CD4-positive, alpha-beta T cell treated with Interleukin-4 for 4 hours (primary cell): ENCODE measurements around the gene TSEN34.

Experiments used
- DNase-seq: peaks from one replicate; pipeline ENCODE4 v3.0.0-alpha.2; 2020

TSEN34 gene

DNA sequence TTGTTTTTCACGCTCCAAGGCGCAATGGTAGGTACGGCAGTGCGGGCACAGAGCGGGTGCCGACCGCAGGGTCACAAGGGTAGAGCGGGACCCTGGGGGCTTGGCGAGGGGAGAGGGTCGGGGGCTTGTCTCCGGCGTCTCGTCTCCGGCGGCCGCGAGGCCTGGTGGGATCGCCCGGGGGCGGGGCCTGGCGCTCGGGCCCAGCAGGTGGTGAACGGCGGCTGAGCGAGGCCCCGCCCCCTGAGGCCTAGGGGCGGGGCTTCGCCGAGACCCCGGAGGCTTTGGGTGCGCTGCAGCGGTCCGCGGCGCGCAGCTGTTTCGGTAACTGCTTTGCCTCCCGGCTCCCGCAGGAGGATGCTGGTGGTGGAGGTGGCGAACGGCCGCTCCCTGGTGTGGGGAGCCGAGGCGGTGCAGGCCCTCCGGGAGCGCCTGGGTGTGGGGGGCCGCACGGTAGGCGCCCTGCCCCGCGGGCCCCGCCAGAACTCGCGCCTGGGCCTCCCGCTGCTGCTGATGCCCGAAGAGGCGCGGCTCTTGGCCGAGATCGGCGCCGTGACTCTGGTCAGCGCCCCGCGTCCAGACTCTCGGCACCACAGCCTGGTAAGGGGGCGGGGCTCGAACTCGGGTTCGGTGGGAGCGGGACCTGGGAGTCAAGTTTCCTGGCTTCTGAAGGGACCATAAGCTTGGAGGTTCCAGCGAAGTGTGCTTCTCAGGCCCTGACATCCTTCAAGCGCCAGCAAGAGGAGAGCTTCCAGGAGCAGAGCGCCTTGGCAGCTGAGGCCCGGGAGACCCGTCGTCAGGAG is at the start of gene TSEN34:
TSS of gene TSEN34 (plus strand) at position 298 of the 800 bp plus-strand sequence. CDS start at position 355, 57 bp downstream.
- DNase-seq = peak; percentile 82

DNA sequence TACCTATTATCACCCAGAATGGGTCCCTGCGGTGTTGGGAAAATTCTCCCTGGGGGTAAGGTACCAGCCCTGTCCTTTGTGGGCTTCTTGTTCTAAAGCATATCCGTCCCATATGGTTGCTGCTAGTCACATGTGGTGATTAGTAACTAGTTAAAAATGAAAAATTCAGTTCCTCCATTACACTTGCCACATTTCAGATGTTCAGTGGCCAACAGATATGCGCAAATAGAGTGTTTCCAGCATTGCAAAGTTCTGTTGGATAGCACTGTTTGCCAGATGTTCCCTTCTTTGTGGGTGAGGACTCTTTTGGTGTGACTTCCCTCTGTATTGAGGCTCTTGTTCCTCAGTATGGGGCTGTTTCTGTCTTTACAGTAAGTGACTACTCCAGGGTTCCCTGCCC is 49.8 kb upstream of the TSEN34 start:
- DNase-seq = no peak

DNA sequence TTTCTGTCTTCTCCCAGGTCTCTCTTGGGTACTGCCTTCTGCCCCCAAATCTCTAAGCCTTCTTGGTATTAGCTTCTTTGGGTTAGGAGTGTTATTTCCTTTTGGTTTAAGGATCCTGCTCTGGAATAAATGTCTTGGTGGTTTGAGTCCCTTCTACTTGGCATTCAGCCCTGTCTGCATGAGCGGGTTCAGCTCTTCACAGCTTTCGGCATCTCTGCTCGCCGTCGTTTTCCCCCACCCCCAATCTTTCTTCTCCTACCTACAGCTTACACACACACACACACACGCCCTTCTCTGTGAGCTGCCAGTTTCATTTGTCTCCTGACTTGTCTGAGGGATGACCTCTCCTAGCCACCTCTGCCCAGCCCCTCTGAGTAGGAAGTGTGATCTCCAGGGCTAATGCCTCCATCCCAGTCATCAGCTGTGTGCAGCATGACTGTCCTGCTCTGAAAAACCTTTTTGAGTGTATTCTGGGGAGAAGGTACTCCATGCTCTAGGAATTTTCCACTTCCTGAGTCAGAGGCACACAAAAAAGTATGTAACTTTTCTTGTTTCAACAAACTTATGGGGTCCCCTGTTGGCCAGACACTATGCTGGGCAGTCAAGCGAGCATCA is 48.8 kb upstream of the TSEN34 start:
- DNase-seq = no peak

DNA sequence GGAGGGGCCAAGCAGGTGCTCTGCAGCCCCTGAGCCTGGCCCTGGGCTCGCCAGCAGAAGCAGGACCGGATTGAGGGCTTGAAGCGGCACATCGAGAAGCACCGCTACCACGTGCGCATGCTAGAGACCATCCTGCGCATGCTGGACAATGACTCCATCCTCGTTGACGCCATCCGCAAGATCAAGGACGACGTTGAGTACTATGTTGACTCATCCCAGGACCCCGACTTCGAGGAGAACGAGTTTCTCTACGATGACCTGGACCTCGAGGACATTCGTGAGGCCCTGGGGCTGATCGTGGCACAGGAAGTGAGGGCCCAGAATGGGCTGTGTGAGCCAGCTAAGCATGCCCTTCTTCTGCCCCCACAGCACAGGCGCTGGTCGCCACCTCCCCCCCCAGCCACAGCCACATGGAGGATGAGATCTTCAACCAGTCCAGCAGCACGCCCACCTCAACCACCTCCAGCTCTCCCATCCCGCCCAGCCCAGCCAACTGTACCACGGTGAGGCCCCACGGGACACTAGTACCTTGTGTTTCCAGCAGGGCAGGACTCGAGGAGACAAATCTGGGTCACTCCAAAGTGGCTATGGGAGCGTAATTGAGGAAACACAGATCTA is 45.5 kb upstream of the TSEN34 start:
- DNase-seq = no peak

DNA sequence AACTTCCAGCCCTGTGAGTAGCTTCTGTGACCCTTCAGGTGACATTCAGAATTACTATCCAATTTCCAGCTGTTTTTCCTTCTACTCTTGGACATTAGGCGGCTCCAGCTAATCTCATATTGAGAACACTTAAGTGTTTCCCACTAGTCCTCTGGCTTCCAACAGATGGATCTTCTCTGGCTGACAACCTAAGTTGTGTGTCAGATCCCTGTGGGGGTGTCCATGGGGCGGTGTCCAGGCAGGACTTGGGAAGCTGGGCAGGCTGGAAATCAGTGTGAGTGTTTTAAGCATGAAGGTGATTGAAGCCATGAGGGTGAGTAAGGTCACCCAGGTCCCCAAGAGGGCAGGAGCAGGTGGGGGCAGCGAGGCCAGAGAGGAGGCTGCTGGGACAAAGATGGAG is 43.4 kb upstream of the TSEN34 start:
- DNase-seq = no peak

DNA sequence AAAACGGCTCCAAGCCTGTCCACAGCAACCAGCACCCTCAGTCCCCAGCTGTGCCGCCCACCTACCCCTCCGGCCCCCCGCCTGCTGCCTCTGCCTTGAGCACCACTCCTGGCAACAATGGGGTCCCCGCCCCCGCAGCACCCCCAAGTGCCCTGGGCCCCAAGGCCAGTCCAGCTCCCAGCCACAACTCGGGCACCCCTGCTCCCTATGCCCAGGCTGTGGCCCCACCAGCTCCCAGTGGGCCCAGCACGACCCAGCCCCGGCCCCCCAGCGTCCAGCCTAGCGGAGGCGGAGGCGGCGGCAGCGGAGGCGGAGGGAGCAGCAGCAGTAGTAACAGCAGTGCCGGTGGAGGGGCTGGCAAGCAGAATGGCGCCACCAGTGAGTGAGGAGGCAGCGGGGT is 43.0 kb upstream of the TSEN34 start:
- DNase-seq = no peak

DNA sequence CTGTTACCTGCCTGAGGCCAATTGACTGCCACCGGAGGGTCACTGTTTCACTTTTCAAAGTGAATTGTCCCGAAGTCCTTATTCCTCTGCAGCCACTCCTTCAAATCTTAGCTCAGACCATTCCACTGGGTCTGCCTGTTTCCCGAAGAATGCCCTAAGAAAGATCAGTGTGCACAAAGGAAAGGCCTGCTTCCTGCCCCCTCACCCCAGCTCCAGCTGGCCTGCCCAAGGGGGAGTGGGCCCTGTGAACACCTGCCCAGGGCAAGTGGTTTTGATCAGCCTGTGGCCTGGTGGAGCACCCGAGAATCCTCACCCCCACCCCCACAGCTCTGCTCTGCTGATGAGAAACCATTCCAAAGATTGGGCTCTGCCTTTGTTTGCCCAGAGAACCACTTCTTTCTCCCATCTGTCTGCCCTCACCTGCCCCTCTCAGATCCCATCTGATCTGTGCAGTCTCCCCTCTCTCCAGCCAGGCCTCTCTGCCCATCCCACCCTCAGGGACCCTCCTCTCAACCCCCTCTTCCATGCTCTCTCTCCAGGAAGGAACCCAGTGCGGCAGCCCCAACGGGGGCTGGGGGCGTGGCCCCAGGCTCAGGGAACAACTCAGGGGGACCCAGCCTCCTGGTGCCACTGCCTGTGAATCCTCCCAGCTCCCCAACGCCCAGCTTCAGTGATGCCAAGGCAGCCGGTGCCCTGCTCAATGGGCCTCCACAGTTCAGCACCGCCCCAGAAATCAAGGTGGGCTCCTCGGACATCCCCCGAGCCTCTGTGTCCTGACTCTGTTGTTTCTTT is 41.9 kb upstream of the TSEN34 start:
- DNase-seq = no peak

DNA sequence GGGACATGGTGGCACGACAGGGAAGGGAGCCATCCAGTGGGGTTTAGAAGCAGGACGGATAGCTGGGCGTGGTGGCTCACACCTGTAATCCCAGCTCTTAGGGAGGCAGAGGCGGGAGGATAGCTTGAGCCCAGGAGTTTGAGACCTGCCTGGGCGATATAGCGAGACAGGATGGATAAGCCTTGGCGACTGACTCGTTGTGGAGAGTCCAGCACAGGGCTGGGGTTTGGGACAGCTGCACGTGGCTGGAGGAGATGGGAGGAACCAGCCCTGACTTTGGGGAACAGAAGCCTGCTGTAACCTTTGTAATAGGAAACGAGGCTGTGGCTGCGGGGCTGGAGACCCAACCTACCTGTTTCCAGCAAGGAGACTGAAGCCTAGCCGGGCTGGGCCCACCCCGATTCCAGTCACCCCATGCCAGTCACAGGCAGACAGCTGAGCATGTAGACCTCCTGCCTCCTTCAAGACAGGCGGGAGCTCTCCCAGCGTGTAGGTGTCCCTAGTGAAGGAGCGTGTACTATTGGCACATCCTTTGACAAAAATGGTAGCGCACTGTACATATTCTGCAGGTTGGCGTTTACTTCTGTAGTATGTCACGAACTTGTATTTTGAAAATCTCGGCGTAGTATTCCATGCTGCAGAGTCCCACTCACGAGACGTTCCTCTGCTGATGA is 39.6 kb upstream of the TSEN34 start:
- no peak for DNase-seq

DNA sequence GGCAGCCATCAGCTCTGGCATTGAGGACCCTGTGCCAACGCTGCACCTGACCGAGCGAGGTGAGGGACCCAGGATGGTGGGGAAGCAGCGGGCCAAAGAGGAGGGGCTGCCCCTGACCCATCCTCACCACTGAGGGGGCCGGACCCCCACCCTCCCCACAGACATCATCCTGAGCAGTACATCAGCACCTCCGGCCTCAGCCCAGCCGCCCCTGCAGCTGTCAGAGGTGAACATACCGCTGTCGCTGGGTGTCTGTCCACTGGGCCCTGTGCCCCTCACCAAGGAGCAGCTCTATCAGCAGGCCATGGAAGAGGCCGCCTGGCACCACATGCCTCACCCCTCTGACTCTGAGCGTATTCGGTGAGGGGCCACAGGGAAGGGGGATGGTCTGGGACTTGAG is 38.8 kb upstream of the TSEN34 start:
- DNase-seq = no peak

DNA sequence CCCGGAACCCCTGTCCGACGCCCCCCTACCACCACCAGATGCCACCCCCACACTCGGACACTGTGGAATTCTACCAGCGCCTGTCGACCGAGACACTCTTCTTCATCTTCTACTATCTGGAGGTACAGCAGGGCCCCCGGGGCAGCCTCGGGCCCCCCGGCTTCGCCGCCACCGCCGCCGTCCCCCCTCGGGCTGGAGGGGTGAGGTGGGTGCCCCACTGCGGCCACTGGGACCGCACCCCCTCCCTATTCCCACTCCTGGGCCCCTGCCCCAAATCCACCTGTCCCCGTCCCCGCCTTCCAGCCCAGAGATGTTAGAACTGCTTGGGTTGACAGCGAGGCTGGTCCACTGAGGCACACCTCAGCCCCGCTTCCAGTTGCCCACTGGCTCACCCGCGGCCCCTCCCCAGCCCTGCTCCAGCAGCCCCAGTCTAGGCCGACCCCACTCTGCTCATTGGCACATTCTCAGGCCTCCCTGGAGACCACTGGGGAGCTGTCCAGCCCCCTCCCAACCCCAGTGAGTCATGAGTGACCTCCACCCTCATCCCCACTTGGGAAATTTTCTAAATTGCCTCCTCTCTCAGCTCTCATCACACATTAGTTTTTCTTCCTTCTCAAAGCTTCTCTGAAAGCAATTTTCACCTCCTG is 38.1 kb upstream of the TSEN34 start:
- no peak for DNase-seq

DNA sequence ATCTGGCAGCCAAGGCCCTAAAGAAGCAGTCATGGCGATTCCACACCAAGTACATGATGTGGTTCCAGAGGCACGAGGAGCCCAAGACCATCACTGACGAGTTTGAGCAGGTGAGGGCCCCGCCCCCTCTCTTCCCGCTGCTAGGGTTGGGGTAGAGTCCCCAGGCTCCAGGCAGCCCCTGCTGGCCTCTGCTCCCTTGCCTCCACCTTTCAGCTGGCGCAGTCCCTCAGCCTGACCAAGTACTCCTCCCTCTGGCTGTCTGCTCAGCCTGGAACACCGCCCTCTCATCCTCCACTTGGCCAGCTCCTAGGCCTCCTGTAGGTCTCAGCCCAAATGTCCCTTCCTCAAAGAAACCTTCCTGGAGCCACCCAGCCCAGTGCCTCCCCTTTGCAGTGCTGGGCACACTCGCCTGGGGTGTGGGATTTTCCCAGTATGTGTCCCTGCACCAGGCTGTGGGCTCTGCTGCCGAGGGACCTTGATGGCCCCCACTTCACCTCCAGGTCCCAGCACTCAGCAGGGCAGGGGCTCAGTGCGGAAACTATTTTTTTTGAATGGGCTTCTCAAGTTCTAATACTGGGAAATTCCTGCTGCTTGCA is 37.3 kb upstream of the TSEN34 start:
- DNase-seq = no peak

DNA sequence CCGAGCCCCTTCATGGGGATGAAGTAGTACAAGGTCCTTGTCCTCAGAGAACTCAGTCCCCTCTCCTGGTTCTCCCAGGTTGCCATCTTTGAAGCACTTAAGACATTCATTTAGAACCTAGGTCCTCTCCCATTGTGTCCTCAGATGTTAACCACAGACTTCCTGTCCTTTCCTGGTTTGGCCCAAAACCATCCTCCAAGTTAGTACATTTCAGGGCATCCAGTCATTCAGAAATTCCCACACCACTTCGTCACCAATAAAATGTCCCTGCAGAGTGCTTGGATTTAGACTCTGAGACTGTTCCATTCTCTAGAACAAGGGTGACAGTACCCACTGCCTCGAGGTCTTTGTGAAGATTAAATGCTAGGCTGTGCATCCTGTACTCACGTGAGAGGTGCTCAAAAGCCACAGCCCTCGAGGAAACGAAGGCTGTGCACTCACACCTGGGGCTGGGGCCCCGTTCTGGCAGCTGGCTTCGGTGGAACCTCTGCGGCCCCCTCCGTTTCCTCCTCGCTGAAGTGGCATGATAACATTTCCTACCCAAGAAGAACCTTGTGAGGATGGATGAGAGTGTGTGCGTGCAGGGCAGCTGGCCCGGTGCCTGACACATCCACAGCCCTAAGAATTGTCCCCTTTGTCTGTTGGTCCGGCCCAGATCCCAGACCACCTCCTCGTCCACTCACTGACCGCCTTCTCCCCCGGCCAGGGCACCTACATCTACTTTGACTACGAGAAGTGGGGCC is 36.3 kb upstream of the TSEN34 start:
- peak; percentile 47 for DNase-seq

DNA sequence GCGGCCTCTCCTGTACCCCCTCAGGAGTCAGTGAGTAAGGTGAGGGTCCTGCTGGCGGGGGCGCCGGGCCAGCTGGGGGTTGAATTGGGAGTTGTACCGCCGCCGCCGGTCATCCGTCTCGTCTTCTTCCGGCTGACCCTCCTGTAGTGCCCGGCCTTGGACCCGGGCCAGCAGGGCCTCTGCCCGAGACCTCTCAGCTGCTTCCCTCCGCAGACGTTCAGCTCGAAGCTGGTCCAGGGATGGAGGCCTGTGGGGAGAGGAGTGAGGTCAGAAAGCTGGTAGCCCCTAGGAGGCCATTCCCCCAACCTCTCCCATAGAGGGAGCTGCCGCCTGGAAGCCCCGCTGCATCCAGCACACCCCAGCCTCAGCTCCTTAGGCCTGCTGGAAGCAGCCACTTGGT is 35.4 kb upstream of the TSEN34 start:
- DNase-seq = no peak

DNA sequence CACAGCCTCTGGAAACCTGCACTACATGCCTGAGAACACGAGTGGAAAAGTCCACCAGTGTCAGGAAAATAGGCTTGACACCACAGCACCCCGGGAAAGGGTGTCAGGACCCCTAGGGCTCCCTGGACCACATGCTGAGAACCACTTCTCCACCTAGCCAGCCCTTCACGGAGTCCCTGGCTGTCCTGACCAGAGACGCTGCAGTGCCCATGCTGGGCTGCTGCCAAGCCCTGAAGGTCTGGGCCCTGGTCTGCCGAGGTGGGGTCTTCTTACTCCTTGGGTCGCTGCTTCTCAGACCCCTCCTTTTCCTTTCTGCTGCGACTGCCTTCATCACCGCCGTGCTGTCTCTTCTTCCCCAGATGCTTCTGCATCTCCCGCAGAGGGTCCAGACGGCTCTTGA is 34.6 kb upstream of the TSEN34 start:
- no peak for DNase-seq

DNA sequence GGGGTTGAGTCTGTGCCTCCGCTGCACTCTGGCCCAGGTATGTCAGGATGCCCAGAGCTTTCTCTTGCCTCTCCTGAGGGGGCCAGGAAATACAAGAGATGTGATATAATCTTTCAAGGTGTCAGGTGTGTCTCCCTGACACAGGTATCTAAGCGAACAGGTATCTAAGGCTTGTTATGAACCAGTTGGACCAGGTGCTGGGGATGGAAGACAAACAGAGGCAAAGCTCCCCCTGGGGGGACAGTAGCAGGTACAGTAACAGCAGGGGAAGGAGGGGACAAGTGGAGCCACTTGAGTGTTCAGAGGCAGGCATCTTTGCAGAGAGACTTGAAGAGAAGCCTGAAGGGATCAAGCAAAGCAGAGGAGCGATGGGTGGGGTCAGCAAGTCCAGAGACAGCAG is 34.2 kb upstream of the TSEN34 start:
- no peak for DNase-seq

DNA sequence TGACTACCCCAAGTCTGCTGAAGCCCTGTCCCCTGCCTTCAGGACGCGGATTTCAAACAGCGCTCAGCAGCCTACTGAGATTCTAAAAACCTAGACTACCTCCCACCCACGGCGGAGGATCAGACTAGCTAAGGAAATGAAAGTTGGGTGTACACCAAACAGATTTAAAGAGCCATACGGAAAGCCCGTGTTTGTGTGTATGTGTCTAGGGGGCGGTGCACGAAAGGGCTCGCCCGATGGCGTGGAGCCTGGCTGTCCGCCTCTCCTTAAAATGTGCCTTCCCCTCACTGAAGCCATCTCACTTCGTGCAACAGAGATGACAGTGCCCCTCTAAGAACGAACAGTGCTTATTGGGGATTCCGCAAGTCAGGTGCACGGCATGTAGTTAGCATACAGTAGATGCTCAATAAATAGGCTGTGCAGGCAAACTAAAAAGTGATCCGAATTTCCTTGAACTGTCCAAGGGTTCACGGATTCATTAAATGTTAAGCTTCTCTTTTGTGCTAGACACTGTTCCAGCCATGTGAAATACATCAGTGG is 32.2 kb upstream of the TSEN34 start:
- peak; percentile 24 for DNase-seq

DNA sequence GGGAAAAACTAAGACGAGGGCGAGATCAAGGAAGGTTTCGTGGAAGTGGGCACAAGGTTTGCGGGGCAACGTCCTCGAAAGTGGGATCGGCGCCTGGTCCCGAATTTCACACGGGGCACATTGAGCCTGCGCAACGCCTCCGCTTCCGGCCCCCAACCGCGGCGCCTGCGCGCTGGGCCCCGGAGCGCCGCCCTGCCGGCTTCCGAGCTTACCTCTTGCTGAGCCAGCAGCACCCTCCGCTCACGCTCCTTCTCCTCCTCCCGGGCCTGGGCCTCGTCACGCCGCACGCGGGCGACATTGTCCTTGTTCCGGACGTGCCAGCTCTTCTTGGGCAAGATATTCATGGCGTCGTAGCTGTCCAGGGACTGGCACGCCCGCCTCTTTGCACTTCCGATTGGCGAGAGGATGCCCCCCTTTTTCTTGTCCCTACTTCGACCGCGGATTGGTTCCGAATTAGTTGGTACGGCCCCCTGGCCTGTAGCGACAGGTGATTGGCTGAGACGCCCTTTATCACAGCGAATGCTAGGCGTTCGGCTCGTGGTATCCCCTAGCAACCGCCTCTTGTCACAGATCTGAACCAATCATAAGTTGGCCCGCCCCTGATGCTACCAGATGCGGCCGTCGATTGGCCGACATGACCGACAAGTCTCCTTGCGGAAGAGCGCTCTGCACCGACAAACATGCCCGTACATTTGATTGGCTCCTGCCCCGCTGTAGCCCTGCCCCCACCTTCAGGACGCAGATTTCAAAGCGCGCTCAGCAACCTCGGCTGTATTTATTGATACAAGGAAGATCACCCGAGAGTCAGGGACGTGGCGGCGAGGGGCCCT is 31.5 kb upstream of the TSEN34 start, which contains the start of gene LENG1:
TSS of gene LENG1 (minus strand) at position 370 of the 830 bp plus-strand sequence. CDS start at position 344, 26 bp downstream.
- DNase-seq = peak; percentile 100

DNA sequence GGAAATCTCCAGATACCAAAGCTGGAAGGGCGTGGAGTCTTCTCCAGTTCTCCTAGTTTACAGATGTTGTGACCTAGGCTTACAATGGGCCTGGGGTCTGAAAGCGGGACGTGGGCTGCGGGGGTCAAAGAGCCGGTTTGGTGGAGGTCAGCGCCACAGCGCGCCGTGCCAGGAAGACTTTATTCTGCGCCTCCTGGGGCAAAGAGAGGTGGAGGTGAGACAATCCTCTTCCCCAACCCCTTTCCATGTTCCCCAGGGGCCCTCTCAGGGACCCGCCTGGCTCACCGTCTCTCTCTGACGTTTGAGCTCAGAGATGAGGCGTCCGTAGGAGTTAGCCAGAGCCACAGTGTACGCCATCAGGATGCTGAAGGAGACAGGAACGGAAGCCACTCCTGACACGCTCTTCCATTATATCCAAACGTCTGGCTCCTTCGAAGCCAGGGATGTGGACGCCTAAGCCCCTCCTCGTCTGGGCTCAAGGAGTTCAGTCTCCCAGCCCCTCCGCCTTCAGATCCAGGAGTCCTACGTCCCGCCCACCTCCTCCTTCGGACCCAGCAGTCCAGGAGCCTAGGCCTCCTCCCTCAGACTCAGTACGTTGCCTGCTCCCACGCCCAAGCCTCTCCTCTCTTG is 30.8 kb upstream of the TSEN34 start:
- DNase-seq = no peak

DNA sequence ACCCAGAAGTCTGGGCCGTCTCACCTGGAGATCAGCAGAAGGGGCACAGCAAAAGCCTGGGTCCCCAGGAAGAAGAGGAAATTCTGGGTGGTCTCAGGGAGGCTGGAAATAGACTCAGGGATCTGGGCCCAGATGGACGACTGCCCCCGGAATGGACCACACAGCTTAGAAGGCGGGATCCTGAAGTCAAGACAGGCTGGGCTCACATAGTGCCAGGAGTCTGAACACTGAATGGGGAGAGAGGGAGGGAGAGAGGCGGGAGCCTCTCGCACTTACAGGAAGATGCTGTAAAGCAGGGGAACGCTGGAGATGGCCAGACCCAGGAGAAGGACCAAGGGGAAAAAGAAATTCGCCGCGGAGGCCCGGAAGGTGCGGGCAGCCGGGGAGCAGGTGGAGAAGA is 30.3 kb upstream of the TSEN34 start:
- no peak for DNase-seq
